Kidney (tissue), 14 donors: Measurements from ENCODE around the gene THAP4. TPM values are rescaled to one million over a fixed set of nuclear protein-coding genes. Genes with fewer than 3 reads are reported as not detected.

Source experiments
- DNase-seq, 5 donors: peaks; one replicate each; pipeline ENCODE4 v3.0.0-alpha.2; 2013 to 2020
- FAIRE-seq: peaks from 2 replicates; lab custom pipeline; 2012; peaks lifted over from hg19 to GRCh38; lab: Jason Lieb, UNC
- H3K27ac ChIP-seq, 2 donors: one replicate each; pipeline ENCODE4 v1.7.0; 2013; ENCODE audit warnings: low read depth in 2 of 2, low read length in 2 of 2, inconsistent platforms in 1 of 2
- H3K27me3 ChIP-seq: one replicate; pipeline ENCODE4 v1.7.1; 2013; ENCODE audit warnings: low read length, inconsistent platforms; ENCODE audit not compliant: control insufficient read depth, insufficient read depth
- H3K36me3 ChIP-seq, 3 donors: one replicate each; pipeline versions ENCODE4 v1.7.0 to v1.7.1; 2013; ENCODE audit warnings: low read length in 3 of 3, control low read depth in 1 of 3, inconsistent platforms in 1 of 3; ENCODE audit not compliant: insufficient read depth in 3 of 3, control insufficient read depth in 2 of 3
- H3K4me1 ChIP-seq, 3 donors: one replicate each; pipeline versions ENCODE4 v1.7.0 to v1.7.1; 2013; ENCODE audit warnings: low read length in 3 of 3, inconsistent platforms in 1 of 3, low read depth in 1 of 3; ENCODE audit not compliant: control insufficient read depth in 2 of 3, insufficient read depth in 2 of 3
- H3K4me3 ChIP-seq, 3 donors: one replicate each; pipeline versions ENCODE4 v1.7.0 to v1.8.1; 2013; ENCODE audit warnings: low read length in 3 of 3, control low read depth in 1 of 3, inconsistent platforms in 1 of 3
- H3K9ac ChIP-seq, 3 donors: one replicate each; pipeline versions ENCODE4 v1.7.0 to v1.7.1; 2013; ENCODE audit warnings: low read length in 3 of 3, control low read depth in 1 of 3, inconsistent platforms in 1 of 3
- H3K9me3 ChIP-seq, 3 donors: one replicate each; pipeline versions ENCODE4 v1.7.0 to v1.7.1; 2013; ENCODE audit warnings: low read length in 3 of 3, control low read depth in 1 of 3, inconsistent platforms in 1 of 3; ENCODE audit not compliant: control insufficient read depth in 2 of 3, insufficient read depth in 1 of 3
- intact Hi-C: fragments of 100-400 bp; cut with DNase I; formaldehyde crosslinking; loops from one replicate; pipeline ENCODE4 v1.11.1; 2022
- polyA plus RNA-seq: library from polyadenylated mRNA; stranded (reverse); fragments of 350-450 nt; fragmentation: Illumina TruSeq; extraction: RNeasy Lipid Tissue Mini Kit (QIAGEN cat#74804); gene quantifications from one replicate; pipeline ENCODE4 v1.2.3, GENCODE V29; 2014; ENCODE audit warnings: low read depth, low replicate concordance; ENCODE audit not compliant: insufficient read depth
- total RNA-seq: library from RNA; stranded (reverse); fragmentation: NEBNext Ultra II Directional; extraction: Animal tissue kit (Norgen Biotek cat#: 25700); gene quantifications from one replicate; pipeline ENCODE4 v1.2.1, GENCODE V29; 2021
- TF ChIP-seq, protein P1 (sequence below): IDR thresholded peaks from 3 replicates; pipeline ENCODE4 v1.5.1; 2012; ENCODE audit warnings: mild to moderate bottlenecking, moderate library complexity, borderline replicate concordance; ENCODE audit not compliant: insufficient read depth; ENCODE audit errors: extremely low read depth
- donor health status: control.
- donor health status: control.
- donor health status: control.
- donor health status: control.
- donor health status: control.
- donor health status: DM: yes; HTN: yes; CAD: no.
- donor health status: Normal renal cell carcinoma (clear cell type).

The THAP4 gene
- total and polyA plus RNA-seq, 2 donors from 2014 or later: 68.0 to 184 TPM

DNA sequence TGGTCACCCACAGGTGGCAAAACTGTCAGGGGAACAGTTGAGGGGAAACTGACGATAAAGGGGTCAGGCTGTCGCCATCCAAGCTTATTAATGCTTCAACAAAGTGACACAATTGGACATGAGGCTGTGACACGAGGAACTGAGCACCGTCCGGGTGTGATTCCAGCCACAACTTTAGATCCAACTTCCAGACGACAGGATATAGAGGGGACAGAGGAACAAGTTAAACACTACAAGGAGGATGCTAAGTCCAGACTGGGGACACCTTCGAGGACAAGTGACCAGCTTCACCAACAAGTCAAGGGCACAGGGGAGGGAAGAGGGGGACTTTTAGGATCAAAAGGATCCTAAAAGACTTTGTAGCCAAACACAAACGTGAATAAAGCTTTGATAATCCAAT, 54.6 kb downstream of the THAP4 start:
- H3K27ac ChIP-seq: no peak overlapping the region
- no peaks in the 10 kb centered on the region for H3K4me1 ChIP-seq
- no peak overlapping the region for H3K4me3 ChIP-seq
- peaks cover 0 to 10% (median 9%) of the 10 kb centered on the region in 3 donors for H3K9me3 ChIP-seq
- no peak overlapping the region for H3K9ac ChIP-seq
- intact Hi-C loops: no loop called here
- TF ChIP-seq, protein P1, sequence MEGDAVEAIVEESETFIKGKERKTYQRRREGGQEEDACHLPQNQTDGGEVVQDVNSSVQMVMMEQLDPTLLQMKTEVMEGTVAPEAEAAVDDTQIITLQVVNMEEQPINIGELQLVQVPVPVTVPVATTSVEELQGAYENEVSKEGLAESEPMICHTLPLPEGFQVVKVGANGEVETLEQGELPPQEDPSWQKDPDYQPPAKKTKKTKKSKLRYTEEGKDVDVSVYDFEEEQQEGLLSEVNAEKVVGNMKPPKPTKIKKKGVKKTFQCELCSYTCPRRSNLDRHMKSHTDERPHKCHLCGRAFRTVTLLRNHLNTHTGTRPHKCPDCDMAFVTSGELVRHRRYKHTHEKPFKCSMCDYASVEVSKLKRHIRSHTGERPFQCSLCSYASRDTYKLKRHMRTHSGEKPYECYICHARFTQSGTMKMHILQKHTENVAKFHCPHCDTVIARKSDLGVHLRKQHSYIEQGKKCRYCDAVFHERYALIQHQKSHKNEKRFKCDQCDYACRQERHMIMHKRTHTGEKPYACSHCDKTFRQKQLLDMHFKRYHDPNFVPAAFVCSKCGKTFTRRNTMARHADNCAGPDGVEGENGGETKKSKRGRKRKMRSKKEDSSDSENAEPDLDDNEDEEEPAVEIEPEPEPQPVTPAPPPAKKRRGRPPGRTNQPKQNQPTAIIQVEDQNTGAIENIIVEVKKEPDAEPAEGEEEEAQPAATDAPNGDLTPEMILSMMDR: no peak
- peaks cover 5 to 28% (median 15%) of the 10 kb centered on the region in 3 donors for H3K36me3 ChIP-seq
- no peak for FAIRE-seq
- no peaks in the 10 kb centered on the region for H3K27me3 ChIP-seq
- DNase-seq: peak in 1 of 5 donors; percentile 27

- Histone ChIP-seq H3K9me3 (no peaks in the 10 kb centered on the region), H3K9ac (no peak overlapping the region), H3K4me3 (no peak overlapping the region), H3K36me3 (peaks cover 3 to 15% (median 11%) of the 10 kb centered on the region in 3 donors), H3K27ac (no peak overlapping the region), H3K27me3 (no peaks in the 10 kb centered on the region), H3K4me1 (no peaks in the 10 kb centered on the region)
- TF ChIP-seq, protein P1: no peak
- DNase-seq (peak in 1 of 5 donors; percentile 33), FAIRE-seq (no peak)
- intact Hi-C loops: no loop called here
Measured at GRCh38 chr2:241579281-241579680, 57.7 kb downstream of the THAP4 start.

- H3K27me3 ChIP-seq: no peaks in the 10 kb centered on the region
- no peak overlapping the region for H3K4me3 ChIP-seq
- H3K27ac ChIP-seq: no peak overlapping the region
- H3K36me3 ChIP-seq: peaks cover 0 to 6% (median 5%) of the 10 kb centered on the region in 3 donors
- FAIRE-seq (no peak), DNase-seq (peak in 3 of 5 donors; percentile 31 to 63 (median 51))
- no peaks in the 10 kb centered on the region for H3K9me3 ChIP-seq
- TF ChIP-seq, protein P1: no peak
- intact Hi-C loops: no loop called here
- H3K4me1 ChIP-seq: no peaks in the 10 kb centered on the region
- H3K9ac ChIP-seq: no peak overlapping the region
Measured at GRCh38 chr2:241577413-241578122, 59.4 kb downstream of the THAP4 start.

GRCh38 chr2:241576293-241576654, 60.7 kb downstream of the THAP4 start:
- intact Hi-C loops: no loop called here

More at GRCh38 chr2:241576293-241576654, 60.7 kb downstream of the THAP4 start:
- FAIRE-seq (no peak), DNase-seq (peak in 1 of 5 donors; percentile 45)
- no peaks in the 10 kb centered on the region for H3K36me3 ChIP-seq
- H3K4me1 ChIP-seq: no peaks in the 10 kb centered on the region
- H3K27ac ChIP-seq: no peak overlapping the region
- no peak overlapping the region for H3K4me3 ChIP-seq
- TF ChIP-seq, protein P1: no peak
- H3K9ac ChIP-seq: no peak overlapping the region
- no peaks in the 10 kb centered on the region for H3K9me3 ChIP-seq
- no peaks in the 10 kb centered on the region for H3K27me3 ChIP-seq
